WTC11 (cell line): Measurements from ENCODE around the gene C15orf39. TPM values are rescaled to one million over a fixed set of nuclear protein-coding genes. Genes with fewer than 3 reads are reported as not detected.
A peak's percentile ranks its signal among the peaks of the same experiment; 100 is the strongest.

ENCODE experiments used
- ATAC-seq: fragments of 200-7000 bp; cut with Tn5 transposase; 2 replicates; pipeline ENCODE4 v1.10.0; 2021; ENCODE audit warnings: mild to moderate bottlenecking, moderate library complexity
- CTCF ChIA-PET: fragments of 300-600 bp; sonication (Branson Sonifier 250); formaldehyde crosslinking; loops from one replicate; lab custom pipeline; 2021; ENCODE audit warnings: antibody characterized with exemption; lab: Charles Lee
- POLR2A ChIA-PET: fragments of 350-600 bp; sonication (Branson Sonifier 250); formaldehyde crosslinking; loops from one replicate; lab custom pipeline; 2021; ENCODE audit warnings: antibody characterized with exemption; lab: Charles Lee
- DNase-seq: peaks from one replicate; pipeline ENCODE4 v3.0.0; 2021; ENCODE audit warnings: low spot score
- H3K27ac Mint-ChIP-seq: 2 replicates; pipeline ENCODE4 v1.8.0; 2021; ENCODE audit warnings: mixed read lengths
- H3K27me3 Mint-ChIP-seq: 2 replicates; pipeline ENCODE4 v1.8.0; 2021; ENCODE audit warnings: low read depth, mild to moderate bottlenecking, moderate library complexity, mixed read lengths
- H3K36me3 Mint-ChIP-seq: 2 replicates; pipeline ENCODE4 v1.8.0; 2021; ENCODE audit warnings: mixed read lengths
- H3K4me1 Mint-ChIP-seq: 2 replicates; pipeline ENCODE4 v1.8.0; 2022; ENCODE audit warnings: mixed read lengths
- H3K4me3 Mint-ChIP-seq: 2 replicates; pipeline ENCODE4 v1.8.0; 2021; ENCODE audit warnings: mild to moderate bottlenecking, moderate library complexity, mixed read lengths
- H3K9me3 Mint-ChIP-seq: 2 replicates; pipeline ENCODE4 v1.8.0; 2021; ENCODE audit warnings: mixed read lengths
- AR ChIP-seq: fragments of 250-450 bp; sonication (Bioruptor Pico); IDR thresholded peaks from 2 replicates; pipeline ENCODE4 v1.9.0; 2021; ENCODE audit warnings: mild to moderate bottlenecking
- ATF3 ChIP-seq: sonication (generic); formaldehyde crosslinking; conservative IDR thresholded peaks from 2 replicates; pipeline ENCODE4 v1.8.1; 2022; ENCODE audit warnings: mild to moderate bottlenecking, missing genetic modification reagents
- CREB1 ChIP-seq: sonication (generic); formaldehyde crosslinking; IDR thresholded peaks from 2 replicates; pipeline ENCODE4 v1.8.0; 2023; ENCODE audit warnings: mild to moderate bottlenecking, missing genetic modification reagents
- EMX1 ChIP-seq: fragments of 250-450 bp; sonication (Bioruptor Pico); IDR thresholded peaks from 2 replicates; pipeline ENCODE4 v1.8.0; 2021; ENCODE audit warnings: mild to moderate bottlenecking
- FOXP4 ChIP-seq: sonication (generic); formaldehyde crosslinking; IDR thresholded peaks from 2 replicates; pipeline ENCODE4 v1.8.0; 2022; ENCODE audit warnings: mild to moderate bottlenecking, missing genetic modification reagents
- JAZF1 ChIP-seq: fragments of 250-450 bp; sonication (Bioruptor Pico); IDR thresholded peaks from 2 replicates; pipeline ENCODE4 v1.9.0; 2021; ENCODE audit warnings: moderate library complexity, mild to moderate bottlenecking, inconsistent platforms
- MYBL2 ChIP-seq: sonication (generic); formaldehyde crosslinking; IDR thresholded peaks from 2 replicates; pipeline ENCODE4 v1.8.1; 2023; ENCODE audit warnings: mild to moderate bottlenecking, moderate library complexity, missing genetic modification reagents
- SMAD3 ChIP-seq: sonication (generic); formaldehyde crosslinking; IDR thresholded peaks from 2 replicates; pipeline ENCODE4 v1.8.0; 2022; ENCODE audit warnings: missing genetic modification reagents, mild to moderate bottlenecking, borderline replicate concordance
- SOX15 ChIP-seq: fragments of 250-450 bp; sonication (Bioruptor Pico); IDR thresholded peaks from 2 replicates; pipeline ENCODE4 v1.9.0; 2021; ENCODE audit warnings: mild to moderate bottlenecking
- TEAD4 ChIP-seq: sonication (generic); formaldehyde crosslinking; IDR thresholded peaks from 2 replicates; pipeline ENCODE4 v1.8.0; 2022; ENCODE audit warnings: mild to moderate bottlenecking, missing genetic modification reagents
- ZBTB21 ChIP-seq: sonication (generic); formaldehyde crosslinking; IDR thresholded peaks from 2 replicates; pipeline ENCODE4 v1.8.1; 2023; ENCODE audit warnings: mild to moderate bottlenecking, missing genetic modification reagents, borderline replicate concordance
- ZNF219 ChIP-seq: sonication (generic); formaldehyde crosslinking; IDR thresholded peaks from 2 replicates; pipeline ENCODE4 v1.8.0; 2023; ENCODE audit warnings: missing genetic modification reagents, mild to moderate bottlenecking, borderline replicate concordance
- ZNF396 ChIP-seq: fragments of 250-450 bp; sonication (Bioruptor Pico); IDR thresholded peaks from 2 replicates; pipeline ENCODE4 v1.8.0; 2021; ENCODE audit warnings: mild to moderate bottlenecking, moderate library complexity, borderline replicate concordance
- ZNF416 ChIP-seq: fragments of 250-450 bp; sonication (Bioruptor Pico); IDR thresholded peaks from 2 replicates; pipeline ENCODE4 v1.9.0; 2021; ENCODE audit warnings: mild to moderate bottlenecking, inconsistent platforms
- total RNA-seq: library from RNA; stranded (reverse); gene quantifications from 3 replicates; pipeline ENCODE4 v1.2.3, GENCODE V29; 2021
- TF ChIP-seq, protein P1 (sequence below): sonication (generic); formaldehyde crosslinking; IDR thresholded peaks from 2 replicates; pipeline ENCODE4 v1.8.0; 2022; ENCODE audit warnings: mild to moderate bottlenecking, missing genetic modification reagents

Gene C15orf39
- total RNA-seq, 1 experiment from 2014 or later: 52.8 TPM

DNA sequence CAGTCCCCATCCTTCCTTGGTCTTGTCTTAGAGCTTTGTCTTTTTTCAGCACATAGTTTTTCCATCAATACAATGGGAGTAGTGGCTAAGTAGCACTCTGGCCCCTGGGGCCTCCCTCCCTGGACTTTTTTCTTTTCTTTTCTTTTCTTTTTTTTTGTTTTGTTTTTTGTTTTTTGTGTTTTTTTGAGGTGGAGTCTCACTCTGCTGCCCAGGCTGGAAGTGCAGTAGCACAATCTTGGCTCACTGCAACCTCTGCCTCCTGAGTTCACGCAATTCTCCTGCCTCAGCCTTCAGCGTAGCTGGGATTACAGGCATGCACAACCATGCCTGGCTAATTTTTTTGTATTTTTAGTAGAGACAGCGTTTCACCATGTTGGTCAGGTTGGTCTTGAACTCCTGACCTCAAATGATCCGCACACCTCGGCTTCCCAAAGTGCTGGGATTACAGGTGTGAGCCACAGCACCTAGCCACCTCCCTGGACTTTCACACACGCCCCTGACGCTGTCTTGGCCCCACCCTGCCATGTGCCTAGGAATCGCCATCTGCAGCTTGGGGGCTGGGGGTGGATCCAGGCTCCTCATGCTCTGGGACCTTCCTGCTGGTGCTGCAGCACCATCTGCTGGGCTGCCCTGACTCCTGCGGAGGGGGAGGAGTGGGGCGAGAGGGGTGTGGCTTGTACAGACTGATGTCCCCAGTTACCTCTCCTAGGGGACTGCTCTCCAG lies 2.8 kb downstream of the C15orf39 start (continued):
- TF ChIP-seq, protein P1, sequence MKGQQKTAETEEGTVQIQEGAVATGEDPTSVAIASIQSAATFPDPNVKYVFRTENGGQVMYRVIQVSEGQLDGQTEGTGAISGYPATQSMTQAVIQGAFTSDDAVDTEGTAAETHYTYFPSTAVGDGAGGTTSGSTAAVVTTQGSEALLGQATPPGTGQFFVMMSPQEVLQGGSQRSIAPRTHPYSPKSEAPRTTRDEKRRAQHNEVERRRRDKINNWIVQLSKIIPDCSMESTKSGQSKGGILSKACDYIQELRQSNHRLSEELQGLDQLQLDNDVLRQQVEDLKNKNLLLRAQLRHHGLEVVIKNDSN (CRISPR knock-in tag): peak; percentile 43; the same call in 1 of the 2 replicates

DNA sequence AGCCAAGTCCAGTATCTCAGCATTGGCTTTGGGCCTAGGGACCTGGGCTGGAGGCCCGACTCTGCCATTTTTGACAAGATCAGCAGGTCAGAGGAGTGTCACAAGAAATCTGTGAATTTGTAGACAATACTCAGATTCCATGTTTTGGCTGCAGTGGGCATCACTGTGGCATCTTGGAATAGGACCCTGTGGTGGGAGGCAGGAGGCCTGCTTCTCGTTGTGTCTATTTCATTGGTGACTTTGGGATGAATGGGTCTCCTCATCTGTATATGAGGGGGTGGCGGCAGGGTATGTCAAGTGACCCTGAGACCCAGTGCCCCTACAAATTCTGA lies 3.3 kb downstream of the C15orf39 start:
- CTCF ChIA-PET: interaction anchor here (1.0 to 2.8 kb wide), 6 partner anchors 9 to 175 kb away, joined by 5 to 33 read pairs (median 14); no protein-coding TSS in a partner anchor
- Mint-ChIP-seq H3K4me1 (peaks cover 40% of the 10 kb centered on the region), H3K27ac (no peak overlapping the region; the same call in 1 of the 2 replicates), H3K36me3 (peaks cover 26% of the 10 kb centered on the region), H3K4me3 (no peak overlapping the region), H3K9me3 (no peaks in the 10 kb centered on the region), H3K27me3 (0 out of 2 replicates have a peak, but pooled peaks cover 2% of the 10 kb centered on the region)
- no peak for DNase-seq
- no peak for TF ChIP-seq EMX1 (CRISPR knock-in tag)
- TF ChIP-seq CREB1 (CRISPR knock-in tag): 0 out of 2 replicates have a peak, but pooled peaks have one; percentile 24
- TF ChIP-seq FOXP4: 0 out of 2 replicates have a peak, but pooled peaks have one; percentile 6
- TF ChIP-seq ZNF396 (CRISPR knock-in tag): no peak
- TF ChIP-seq, all 79 proteins: peak for 2
- POLR2A ChIA-PET: interaction anchor here (1.4 to 1.6 kb wide), 2 partner anchors 10 to 160 kb away, joined by 5 to 6 read pairs; no protein-coding TSS in a partner anchor
- no peak for ATAC-seq

DNA sequence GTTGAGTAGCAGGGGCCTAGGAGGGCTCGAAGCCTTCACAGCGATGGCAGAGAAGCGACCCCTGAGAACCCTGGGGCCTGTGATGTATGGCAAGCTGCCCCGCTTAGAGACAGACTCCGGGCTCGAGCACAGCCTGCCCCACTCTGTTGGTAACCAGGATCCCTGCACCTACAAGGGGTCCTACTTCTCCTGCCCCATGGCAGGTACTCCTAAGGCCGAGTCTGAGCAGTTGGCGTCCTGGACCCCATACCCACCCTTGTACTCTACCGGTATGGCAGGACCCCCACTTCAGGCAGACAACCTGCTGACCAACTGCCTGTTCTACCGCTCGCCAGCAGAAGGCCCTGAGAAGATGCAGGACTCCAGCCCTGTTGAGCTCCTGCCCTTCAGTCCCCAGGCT lies 4.3 kb downstream of the C15orf39 start:
- TF ChIP-seq MYBL2 (CRISPR knock-in tag) (no peak), AR (no peak), ZBTB21 (CRISPR knock-in tag) (no peak), SMAD3 (CRISPR knock-in tag) (no peak), SOX15 (CRISPR knock-in tag) (no peak), ZNF416 (CRISPR knock-in tag) (no peak), ZNF219 (CRISPR knock-in tag) (no peak), JAZF1 (CRISPR knock-in tag) (no peak), ATF3 (no peak), TEAD4 (CRISPR knock-in tag) (no peak)
- Mint-ChIP-seq H3K4me3 (no peak overlapping the region), H3K27me3 (0 out of 2 replicates have a peak, but pooled peaks cover 2% of the 10 kb centered on the region), H3K4me1 (peaks cover 31% of the 10 kb centered on the region), H3K9me3 (no peaks in the 10 kb centered on the region), H3K27ac (no peak overlapping the region), H3K36me3 (peaks cover 31% of the 10 kb centered on the region)
- DNase-seq (no peak), ATAC-seq (no peak)
- POLR2A ChIA-PET: interaction anchor here (1.6 kb wide), 1 partner anchor 11 kb away, joined by 6 read pairs; no protein-coding TSS in a partner anchor
- CTCF ChIA-PET: interaction anchor here (1.2 kb wide), 1 partner anchor 163 kb away, joined by 3 read pairs; no protein-coding TSS in a partner anchor
